ENCODE measurements around the gene PHLDB2. TPM values are rescaled to one million over a fixed set of nuclear protein-coding genes. Genes with fewer than 3 reads are reported as not detected.

The PHLDB2 gene
- total and polyA plus RNA-seq, 2 of the 4 experiments (the other 2 are of a cell fraction) = 10.6 to 28.7 TPM

DNA sequence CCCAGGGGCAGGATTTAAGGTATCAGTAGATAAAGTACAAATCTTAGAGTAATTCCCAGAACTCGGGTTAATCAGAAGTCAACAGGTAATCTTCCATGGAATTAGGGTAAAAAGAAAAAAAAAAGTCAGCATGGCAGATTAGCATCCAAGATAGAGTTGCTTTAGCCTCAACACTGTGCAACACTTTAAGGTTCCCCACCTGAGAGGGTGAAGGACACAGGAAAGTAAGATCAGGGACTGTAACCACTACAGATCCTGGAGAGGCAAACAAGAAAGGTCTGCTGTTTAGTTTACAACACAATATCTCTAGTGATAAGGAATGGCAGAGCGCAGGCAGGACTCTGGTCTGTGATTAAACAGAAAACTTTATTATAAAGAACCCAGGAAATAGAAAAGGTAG is 4.1 kb upstream of the PHLDB2 start:
- Histone ChIP-seq H4K5ac (ENCODE audit: low read depth, low read length) (no peak overlapping the region), H2AK9ac (replicated peaks; ENCODE audit: low read depth, low read length, poor library complexity) (no peak overlapping the region), H2BK5ac (ENCODE audit: low read depth, low read length, poor library complexity, severe bottlenecking) (no peak overlapping the region), H4K91ac (ENCODE audit: insufficient read depth, low read depth, low read length) (no peak overlapping the region), H2AFZ (replicated peaks; ENCODE audit: low read length, poor library complexity) (no peak overlapping the region), H2BK20ac (ENCODE audit: low read depth, low read length) (no peak overlapping the region), H3K79me1 (ENCODE audit: low read depth in 1 of 2, low read length in 2 of 2) (no peaks in the 10 kb centered on the region), H3K4me1 (ENCODE audit: control insufficient read depth, insufficient read depth, low read length) (peaks cover 5% of the 10 kb centered on the region; the same call in 1 of the 2 replicates), H3K18ac (ENCODE audit: low read depth, low read length) (no peak overlapping the region), H3K56ac (ENCODE audit: extremely low read depth, insufficient read depth, low read length) (no peak overlapping the region), H3K36me3 (ENCODE audit: control insufficient read depth, insufficient read depth, low read length) (no peaks in the 10 kb centered on the region), H3K4me3 (ENCODE audit: insufficient read depth, low read depth, low read length) (no peak overlapping the region), H3K27me3 (ENCODE audit: control insufficient read depth, insufficient read depth, low read length) (no peaks in the 10 kb centered on the region), H3K14ac (replicated peaks; ENCODE audit: low read depth, low read length) (no peak overlapping the region), H3K4me2 (ENCODE audit: low read depth, low read length) (no peak overlapping the region), H3K27ac (ENCODE audit: insufficient read depth, low read length) (no peak overlapping the region), H2BK15ac (ENCODE audit: low read depth, low read length) (no peak overlapping the region; the same call in 2 of the 3 replicates), H4K8ac (ENCODE audit: low read depth in 2 of 2, low read length in 2 of 2) (no peak overlapping the region), H3K9me3 (ENCODE audit: control insufficient read depth, insufficient read depth, low read length) (no peaks in the 10 kb centered on the region), H3K9ac (ENCODE audit: low read depth, low read length) (no peak overlapping the region), H3K23ac (ENCODE audit: low read depth, low read length) (no peak overlapping the region), H2BK120ac (ENCODE audit: low read depth, low read length) (no peak overlapping the region), H2AK5ac (ENCODE audit: low read depth, low read length) (0 out of 2 replicates have a peak overlapping the region, but pooled peaks have one; percentile 32), H3K4ac (ENCODE audit: low read depth, low read length) (no peak overlapping the region), H3K9me1 (ENCODE audit: insufficient read depth, low read length) (no peaks in the 10 kb centered on the region), H4K20me1 (ENCODE audit: insufficient read depth, low read length) (no peaks in the 10 kb centered on the region)
- CTCF ChIA-PET = no interaction called here
- WGBS, 2 experiments (ENCODE audit: extremely low coverage in 2 of 2, insufficient read length in 1 of 2) = no CpG with 5 or more reads among the region's 2 CpGs
- in situ Hi-C loops (cut with MboI; ENCODE audit: low sequenced_read_pairs) (loop anchor here (25.0 kb wide), 1 partner anchor 268 kb away; the partner anchor contains the start of gene ZBED2), dilution Hi-C loops (cut with HindIII; ENCODE audit: low sequenced_read_pairs, unreplicated experiment) (no loop called here), intact Hi-C loops (cut with micrococcal nuclease) (no loop called here)
- ATAC-seq (ENCODE audit: low read depth) (no peak), DNase-seq (no peak)
- POLR2A ChIA-PET (ENCODE audit: unreplicated experiment) = no interaction called here
- TF ChIP-seq MAZ (IDR thresholded peaks at IDR 0.05; ENCODE audit: borderline replicate concordance, low read depth, low read length) (no peak), RCOR1 (IDR thresholded peaks at IDR 0.05; ENCODE audit: insufficient replicate concordance, low read length) (no peak), SMC3 (IDR thresholded peaks at IDR 0.05; ENCODE audit: low read depth, low read length) (no peak), RFX5 (IDR thresholded peaks at IDR 0.05; ENCODE audit: low read depth, low read length) (no peak), CHD1 (IDR thresholded peaks at IDR 0.05; ENCODE audit: low read depth, low read length) (no peak), RAD21 (IDR thresholded peaks at IDR 0.05; ENCODE audit: low read length) (no peak), POLR2A (IDR thresholded peaks at IDR 0.05; ENCODE audit: low read depth, low read length) (no peak), MAFK (IDR thresholded peaks at IDR 0.05; ENCODE audit: low read depth, low read length) (no peak), BHLHE40 (IDR thresholded peaks at IDR 0.05; ENCODE audit: low read depth, low read length) (no peak), CEBPB (IDR thresholded peaks at IDR 0.05; ENCODE audit: low read depth, low read length) (no peak), USF2 (IDR thresholded peaks at IDR 0.05; ENCODE audit: low read depth, low read length) (no peak), FOS (IDR thresholded peaks at IDR 0.05; ENCODE audit: low read depth, low read length) (no peak), NFE2L2 (IDR thresholded peaks at IDR 0.05; ENCODE audit: low read depth, low read length) (no peak), CTCF (conservative IDR thresholded peaks at IDR 0.05; ENCODE audit: low read depth, low read length) (no peak), MXI1 (IDR thresholded peaks at IDR 0.05; ENCODE audit: borderline replicate concordance, low read depth, low read length) (no peak)
- TF ChIP-seq, protein P1, sequence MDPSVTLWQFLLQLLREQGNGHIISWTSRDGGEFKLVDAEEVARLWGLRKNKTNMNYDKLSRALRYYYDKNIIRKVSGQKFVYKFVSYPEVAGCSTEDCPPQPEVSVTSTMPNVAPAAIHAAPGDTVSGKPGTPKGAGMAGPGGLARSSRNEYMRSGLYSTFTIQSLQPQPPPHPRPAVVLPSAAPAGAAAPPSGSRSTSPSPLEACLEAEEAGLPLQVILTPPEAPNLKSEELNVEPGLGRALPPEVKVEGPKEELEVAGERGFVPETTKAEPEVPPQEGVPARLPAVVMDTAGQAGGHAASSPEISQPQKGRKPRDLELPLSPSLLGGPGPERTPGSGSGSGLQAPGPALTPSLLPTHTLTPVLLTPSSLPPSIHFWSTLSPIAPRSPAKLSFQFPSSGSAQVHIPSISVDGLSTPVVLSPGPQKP (IDR thresholded peaks at IDR 0.05; ENCODE audit: borderline replicate concordance, low read depth, low read length) = no peak
- BruUV-seq (replicated peaks) = no TSS peak

Measured in IMR-90 (cell line).